ENCODE measurements around the gene SPEF1. TPM values are rescaled to one million over a fixed set of nuclear protein-coding genes. Genes with fewer than 3 reads are reported as not detected.

Gene SPEF1
- total and polyA plus RNA-seq, 12 donors, result 0.07 to 0.47 (median 0.23) TPM; not detected in 4

- ATAC-seq, result no peak
- peaks cover 0 to 61% (median 10%) of the 10 kb centered on the region in 7 donors for H3K27me3 ChIP-seq
Observed at GRCh38 chr20:3728354-3728753, 52.9 kb downstream of the SPEF1 start.

More at GRCh38 chr20:3728354-3728753, 52.9 kb downstream of the SPEF1 start:
- no peaks in the 10 kb centered on the region for H3K36me3 ChIP-seq
- no peak for DNase-seq
- 89% methylated on average over 5 of the region's 5 CpGs for WGBS, 2 donors
- no peak for TF ChIP-seq CTCF (IDR thresholded peaks at IDR 0.05)
- peak overlapping the region; percentile 36 to 96 (median 67) for H3K27ac ChIP-seq
- intact Hi-C loops (cut with DNase I), result no loop called here
- no peaks in the 10 kb centered on the region for H3K9me3 ChIP-seq
- H3K4me3 ChIP-seq, result no peak overlapping the region
- H3K4me1 ChIP-seq, result peaks cover 12 to 60% (median 47%) of the 10 kb centered on the region in 9 donors

Other genes starting within 250 kb of the SPEF1 start
- gene GFRA4, start 118.0 kb downstream of the SPEF1 start, total RNA-seq, result not detected
- not detected for gene GFRA4, start 118.0 kb downstream of the SPEF1 start, polyA plus RNA-seq
- gene ADAM33, start 99.4 kb downstream of the SPEF1 start, total RNA-seq, result 10 to 100 TPM in 2 of 10 donors, 1 to 10 TPM in 8; 1.6 to 13.2 (median 3.3) TPM
- gene ADAM33, start 99.4 kb downstream of the SPEF1 start, polyA plus RNA-seq, result 10 to 100 TPM in 1 of 2 donors, 1 to 10 TPM in 1; 5.6 to 71.8 TPM
- gene SIGLEC1, start 68.8 kb downstream of the SPEF1 start, total RNA-seq, result 10 to 100 TPM in 2 of 10 donors, 1 to 10 TPM in 8; 1.3 to 22.4 (median 2.8) TPM
- gene SIGLEC1, start 68.8 kb downstream of the SPEF1 start, polyA plus RNA-seq, result 10 to 100 TPM in 1 of 2 donors, 1 to 10 TPM in 1; 1.8 to 13.0 TPM
- 10 to 100 TPM in 7 of 10 donors, 1 to 10 TPM in 3; 8.4 to 26.5 (median 11.2) TPM for gene HSPA12B, start 48.8 kb downstream of the SPEF1 start, total RNA-seq
- gene HSPA12B, start 48.8 kb downstream of the SPEF1 start, polyA plus RNA-seq, result 10 to 100 TPM; 19.7 to 21.7 TPM
- gene ADISSP, start 13.7 kb downstream of the SPEF1 start, total RNA-seq, result 10 to 100 TPM in 4 of 10 donors, 1 to 10 TPM in 6; 7.7 to 15.7 (median 9.7) TPM
- gene ADISSP, start 13.7 kb downstream of the SPEF1 start, polyA plus RNA-seq, result 10 to 100 TPM; 14.6 to 21.0 TPM
- 10 to 100 TPM; 52.3 to 95.7 (median 67.7) TPM for gene CENPB, start 5.3 kb upstream of the SPEF1 start, total RNA-seq
- gene CENPB, start 5.3 kb upstream of the SPEF1 start, polyA plus RNA-seq, result 10 to 100 TPM; 52.9 to 76.5 TPM
- gene CDC25B, start 14.9 kb upstream of the SPEF1 start, total RNA-seq, result 10 to 100 TPM in 2 of 10 donors, 1 to 10 TPM in 8; 2.8 to 17.3 (median 5.0) TPM
- gene CDC25B, start 14.9 kb upstream of the SPEF1 start, polyA plus RNA-seq, result 10 to 100 TPM; 12.6 to 15.9 TPM
- 10 to 100 TPM; 12.0 to 17.5 (median 14.7) TPM for gene AP5S1, start 39.1 kb upstream of the SPEF1 start, total RNA-seq
- gene AP5S1, start 39.1 kb upstream of the SPEF1 start, polyA plus RNA-seq, result 1 to 10 TPM; 7.2 to 9.8 TPM
- 10 to 100 TPM; 36.3 to 48.7 (median 46.1) TPM for gene MAVS, start 65.4 kb upstream of the SPEF1 start, total RNA-seq
- gene MAVS, start 65.4 kb upstream of the SPEF1 start, polyA plus RNA-seq, result 10 to 100 TPM; 17.5 to 38.6 TPM
- 10 to 100 TPM; 12.2 to 25.1 (median 17.2) TPM for gene PANK2, start 107.9 kb upstream of the SPEF1 start, total RNA-seq
- 10 to 100 TPM; 18.8 to 20.1 TPM for gene PANK2, start 107.9 kb upstream of the SPEF1 start, polyA plus RNA-seq
- 10 to 100 TPM in 1 of 10 donors, 1 to 10 TPM in 9; 2.9 to 12.9 (median 5.0) TPM for gene RNF24, start 234.1 kb upstream of the SPEF1 start, total RNA-seq
- 1 to 10 TPM; 2.1 to 4.2 TPM for gene RNF24, start 234.1 kb upstream of the SPEF1 start, polyA plus RNA-seq

Data from heart right ventricle (tissue), 16 donors.